Measurements from ENCODE around the gene ATP5MC2.
"Not testable (repeated sequence)": the region's sequence is repeated elsewhere in the genome, so short reads cannot be mapped to it uniquely, and the experiment has no call there.

ATP5MC2 gene

GRCh38 chr12:53675701-53676607 lies at the start of gene ATP5MC2:
Gene ATP5MC2, minus strand, starts transcription at chr12:53676083. Its CDS starts 3,469 bp downstream, at chr12:53672614.
- peak; percentile 98 for DNase-seq (ENCODE audit: low read depth)

- no peak for DNase-seq (ENCODE audit: low read depth)
Measured at GRCh38 chr12:53722450-53723041, 46.7 kb upstream of the ATP5MC2 start.

GRCh38 chr12:53720946-53721345 lies 45.1 kb upstream of the ATP5MC2 start:
- no peak for DNase-seq (ENCODE audit: low read depth)

- no peak for DNase-seq (ENCODE audit: low read depth)
Measured at GRCh38 chr12:53719649-53720048, 43.8 kb upstream of the ATP5MC2 start.

GRCh38 chr12:53718567-53718966 lies 42.7 kb upstream of the ATP5MC2 start:
- not testable (repeated sequence) for DNase-seq (ENCODE audit: low read depth)

GRCh38 chr12:53717319-53717718 lies 41.4 kb upstream of the ATP5MC2 start:
- no peak for DNase-seq (ENCODE audit: low read depth)

GRCh38 chr12:53714004-53714403 lies 38.1 kb upstream of the ATP5MC2 start:
- no peak for DNase-seq (ENCODE audit: low read depth)

- DNase-seq (ENCODE audit: low read depth) = no peak
Measured at GRCh38 chr12:53713516-53713915, 37.6 kb upstream of the ATP5MC2 start.

GRCh38 chr12:53712059-53712643 lies 36.3 kb upstream of the ATP5MC2 start:
- DNase-seq (ENCODE audit: low read depth) = no peak

- DNase-seq (ENCODE audit: low read depth) = no peak
Measured at GRCh38 chr12:53710091-53710490, 34.2 kb upstream of the ATP5MC2 start.

GRCh38 chr12:53709671-53710070 lies 33.8 kb upstream of the ATP5MC2 start:
- no peak for DNase-seq (ENCODE audit: low read depth)

- DNase-seq (ENCODE audit: low read depth) = no peak
Measured at GRCh38 chr12:53706080-53706479, 30.2 kb upstream of the ATP5MC2 start.

GRCh38 chr12:53703756-53704155 lies 27.9 kb upstream of the ATP5MC2 start:
- DNase-seq (ENCODE audit: low read depth) = peak; percentile 47

- peak; percentile 71 for DNase-seq (ENCODE audit: low read depth)
Measured at GRCh38 chr12:53701518-53702264, 25.8 kb upstream of the ATP5MC2 start.

- no peak for DNase-seq (ENCODE audit: low read depth)
Measured at GRCh38 chr12:53700567-53700966, 24.7 kb upstream of the ATP5MC2 start.

- no peak for DNase-seq (ENCODE audit: low read depth)
Measured at GRCh38 chr12:53699678-53700025, 23.8 kb upstream of the ATP5MC2 start.

GRCh38 chr12:53698948-53699677 lies 23.2 kb upstream of the ATP5MC2 start:
- DNase-seq (ENCODE audit: low read depth) = no peak

- no peak for DNase-seq (ENCODE audit: low read depth)
Measured at GRCh38 chr12:53696655-53697331, 20.9 kb upstream of the ATP5MC2 start.

- DNase-seq (ENCODE audit: low read depth) = peak; percentile 92
Measured at GRCh38 chr12:53696285-53696654, 20.4 kb upstream of the ATP5MC2 start.

GRCh38 chr12:53695152-53696145 lies 19.6 kb upstream of the ATP5MC2 start:
- peak; percentile 84 for DNase-seq (ENCODE audit: low read depth)
